ENCODE measurements around the gene RSRP1.

The RSRP1 gene

DNA sequence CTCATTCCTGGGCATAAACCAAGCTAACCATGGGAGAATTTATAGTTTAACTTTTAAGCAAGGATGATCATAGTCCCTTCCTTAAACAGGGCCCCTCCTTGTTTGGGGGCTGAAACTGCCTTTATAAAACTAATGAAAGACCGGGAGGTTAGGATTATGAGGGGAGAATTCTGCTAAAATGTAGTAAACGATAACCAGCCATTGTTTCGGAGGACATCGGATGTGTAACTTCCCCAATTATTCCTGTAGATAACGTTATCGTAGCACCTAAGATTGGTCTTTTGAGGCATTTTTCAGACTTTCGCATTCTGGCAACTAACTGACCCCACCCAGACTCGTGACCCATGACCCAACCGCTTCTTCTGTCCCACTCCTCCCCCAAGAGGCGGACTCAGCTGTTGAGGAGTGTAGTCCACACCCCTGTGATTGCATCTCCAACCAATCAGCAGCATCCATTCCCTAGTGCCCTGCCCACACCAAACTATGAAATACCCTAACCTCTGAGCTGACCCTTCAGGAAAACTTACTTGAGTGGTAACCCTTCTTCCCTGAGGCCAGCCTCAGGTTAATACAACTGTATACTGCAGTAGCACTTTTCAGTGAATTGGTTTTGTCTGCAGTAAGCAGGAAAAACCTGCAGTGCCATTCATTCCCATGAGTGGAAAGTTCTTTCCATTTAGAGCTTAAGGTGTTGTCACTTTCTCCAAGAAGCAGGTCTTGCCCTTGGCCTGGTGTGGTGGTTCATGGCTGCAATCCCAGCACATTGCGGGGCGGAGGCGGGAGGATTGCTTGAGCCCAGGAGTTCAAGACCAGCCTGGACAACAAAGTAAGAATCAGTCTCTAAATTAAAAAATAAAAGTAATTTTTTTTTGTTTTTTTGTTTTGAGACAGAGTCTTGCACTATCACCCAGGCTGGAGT, 14.1 kb downstream of the RSRP1 start:
- TF ChIP-seq, protein P1, sequence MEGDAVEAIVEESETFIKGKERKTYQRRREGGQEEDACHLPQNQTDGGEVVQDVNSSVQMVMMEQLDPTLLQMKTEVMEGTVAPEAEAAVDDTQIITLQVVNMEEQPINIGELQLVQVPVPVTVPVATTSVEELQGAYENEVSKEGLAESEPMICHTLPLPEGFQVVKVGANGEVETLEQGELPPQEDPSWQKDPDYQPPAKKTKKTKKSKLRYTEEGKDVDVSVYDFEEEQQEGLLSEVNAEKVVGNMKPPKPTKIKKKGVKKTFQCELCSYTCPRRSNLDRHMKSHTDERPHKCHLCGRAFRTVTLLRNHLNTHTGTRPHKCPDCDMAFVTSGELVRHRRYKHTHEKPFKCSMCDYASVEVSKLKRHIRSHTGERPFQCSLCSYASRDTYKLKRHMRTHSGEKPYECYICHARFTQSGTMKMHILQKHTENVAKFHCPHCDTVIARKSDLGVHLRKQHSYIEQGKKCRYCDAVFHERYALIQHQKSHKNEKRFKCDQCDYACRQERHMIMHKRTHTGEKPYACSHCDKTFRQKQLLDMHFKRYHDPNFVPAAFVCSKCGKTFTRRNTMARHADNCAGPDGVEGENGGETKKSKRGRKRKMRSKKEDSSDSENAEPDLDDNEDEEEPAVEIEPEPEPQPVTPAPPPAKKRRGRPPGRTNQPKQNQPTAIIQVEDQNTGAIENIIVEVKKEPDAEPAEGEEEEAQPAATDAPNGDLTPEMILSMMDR (IDR thresholded peaks at IDR 0.05; ENCODE audit: low read depth, low read length): no peak
- H3K4me3 ChIP-seq (ENCODE audit: low read depth, low read length): peak overlapping the region; percentile 98

DNA sequence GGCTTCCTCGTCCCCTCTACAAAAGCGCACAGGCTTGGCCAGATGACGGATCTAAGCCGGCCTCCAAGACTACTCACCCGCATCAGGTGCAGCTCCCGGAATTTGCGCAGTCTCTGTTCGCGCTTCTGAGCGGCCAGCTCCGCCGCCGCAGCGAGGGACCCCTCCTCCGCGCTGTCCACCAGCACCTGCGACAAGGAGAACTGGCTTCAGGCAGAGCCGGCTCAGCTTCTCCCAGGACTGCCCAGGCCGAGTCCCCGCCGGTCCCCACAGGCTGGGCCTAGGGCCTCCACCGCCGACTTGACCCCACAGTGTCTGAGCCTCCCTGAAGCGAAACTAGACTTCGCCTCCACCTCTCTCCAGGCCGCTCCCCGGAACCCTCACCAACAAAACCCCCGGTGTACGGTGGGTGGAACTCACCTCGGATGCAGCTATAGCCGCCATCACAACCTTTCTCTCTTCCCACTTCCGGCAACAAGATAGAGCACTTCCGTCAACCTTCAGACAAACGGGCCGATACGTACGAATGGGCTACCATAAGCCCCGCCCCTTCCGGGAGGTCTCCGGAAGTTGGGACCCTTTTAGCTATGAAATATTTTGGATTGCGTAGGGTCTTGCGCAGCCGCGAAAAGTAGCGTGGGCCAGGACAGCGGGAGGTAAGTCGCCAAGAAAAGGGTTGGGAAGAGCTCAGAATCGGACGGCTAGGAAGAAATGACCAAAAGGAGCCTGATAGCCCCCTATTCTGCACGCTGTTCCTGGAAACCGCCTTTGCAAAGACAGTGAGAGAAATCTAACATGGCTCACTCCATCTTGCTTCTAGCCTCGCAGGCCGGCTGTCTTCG, 15.0 kb downstream of the RSRP1 start, which contains the start of gene SYF2:
Gene SYF2, minus strand, starts transcription at position 476 of the 839 bp plus-strand sequence. Its CDS starts 35 bp downstream, at position 441.
- H3K4me3 ChIP-seq (ENCODE audit: low read depth, low read length): peak within 1 kb of the TSS; percentile 98
- TF ChIP-seq, protein P1 (IDR thresholded peaks at IDR 0.05; ENCODE audit: low read depth, low read length): no peak

DNA sequence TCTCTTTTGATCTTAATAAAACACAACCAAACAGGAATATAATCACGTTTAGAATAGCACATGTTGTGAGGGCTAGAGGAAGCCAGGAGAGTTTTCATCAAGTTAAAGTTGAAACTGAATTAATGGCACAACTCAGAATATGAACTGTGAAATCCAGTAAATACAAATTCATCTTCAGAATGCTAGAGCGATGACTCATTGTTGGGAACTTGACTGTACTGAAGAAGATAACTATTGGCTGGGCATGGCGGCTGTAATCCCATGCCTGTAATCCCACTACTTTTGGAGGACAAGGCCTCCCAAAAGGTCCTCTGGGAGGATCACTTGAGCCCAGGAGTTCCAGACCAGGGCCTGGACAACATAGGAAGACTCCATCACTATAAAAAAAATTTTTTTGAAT, 23.8 kb downstream of the RSRP1 start:
- TF ChIP-seq, protein P1 (IDR thresholded peaks at IDR 0.05; ENCODE audit: low read depth, low read length): no peak

DNA sequence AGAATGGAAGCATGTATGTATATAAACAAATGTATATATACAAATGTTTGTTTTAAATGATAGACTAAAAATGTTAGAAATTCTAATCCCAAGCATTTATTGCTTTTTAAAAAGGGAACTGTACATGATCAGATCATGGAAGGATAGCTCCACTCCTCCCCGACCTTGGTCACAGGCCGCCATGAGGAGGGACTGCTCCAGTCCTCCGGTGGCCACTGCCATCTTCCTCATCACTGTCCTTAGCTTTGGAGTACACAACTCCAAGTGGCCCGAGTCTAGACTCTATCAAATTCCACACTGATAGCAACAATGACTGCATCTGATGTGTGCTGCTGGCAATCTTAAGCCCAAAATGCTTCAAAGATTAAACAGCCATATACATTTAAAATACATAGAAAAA, 24.6 kb downstream of the RSRP1 start:
- no peak overlapping the region for H3K4me3 ChIP-seq (ENCODE audit: low read depth, low read length)
- TF ChIP-seq, protein P1 (IDR thresholded peaks at IDR 0.05; ENCODE audit: low read depth, low read length): no peak

More for the DNA sequence above, 23.8 kb downstream of the RSRP1 start:
- H3K4me3 ChIP-seq (ENCODE audit: low read depth, low read length): no peak overlapping the region

DNA sequence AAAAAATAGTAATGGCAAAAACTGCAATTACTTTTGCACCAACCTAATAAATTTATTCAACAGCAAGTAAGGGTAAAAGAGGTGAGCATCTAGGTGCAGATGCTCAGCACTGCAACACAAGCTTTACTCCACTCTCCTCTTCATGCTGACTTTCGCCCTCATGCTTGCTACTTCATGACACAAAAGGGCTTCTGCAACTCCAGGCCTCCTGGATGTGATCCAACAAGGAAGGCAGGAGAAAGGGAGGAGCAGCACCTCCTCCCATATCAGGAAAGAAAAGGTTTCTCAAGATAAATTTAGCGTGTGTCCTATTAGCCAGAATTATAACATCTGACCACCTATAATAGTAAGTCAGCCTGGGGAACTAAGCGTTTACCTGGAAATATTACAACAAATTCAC, 26.6 kb downstream of the RSRP1 start:
- no peak overlapping the region for H3K4me3 ChIP-seq (ENCODE audit: low read depth, low read length)

DNA sequence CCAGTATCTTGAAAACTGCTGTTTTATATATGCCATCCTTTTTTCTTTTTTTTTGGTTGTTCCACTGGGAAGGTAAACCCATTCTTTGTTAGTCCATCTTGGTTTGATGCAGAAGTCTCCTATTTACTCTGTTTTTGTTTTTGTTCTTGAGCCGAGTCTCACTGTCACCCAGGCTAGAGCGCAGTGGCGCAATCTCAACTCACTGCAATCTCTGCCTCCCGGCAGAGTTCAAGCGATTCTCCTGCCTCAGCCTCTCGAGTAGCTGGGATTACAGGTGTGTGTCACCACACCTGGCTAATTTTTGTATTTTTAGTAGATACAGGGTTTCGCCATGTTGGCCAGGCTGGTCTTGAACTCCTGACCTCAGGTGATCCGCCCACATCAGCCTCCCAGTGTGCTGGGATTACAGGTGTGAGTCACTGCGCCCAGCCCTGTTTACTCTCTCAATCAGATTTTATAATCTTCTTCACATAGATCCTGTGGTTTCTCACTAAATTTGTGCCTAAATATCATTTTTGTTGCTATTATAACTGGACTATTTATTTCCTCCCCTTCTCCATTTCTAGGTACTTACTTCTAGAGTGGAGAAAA, 27.5 kb downstream of the RSRP1 start:
- H3K4me3 ChIP-seq (ENCODE audit: low read depth, low read length): no peak overlapping the region
- TF ChIP-seq, protein P1 (IDR thresholded peaks at IDR 0.05; ENCODE audit: low read depth, low read length): no peak

More for the DNA sequence above, 26.6 kb downstream of the RSRP1 start:
- TF ChIP-seq, protein P1 (IDR thresholded peaks at IDR 0.05; ENCODE audit: low read depth, low read length): no peak
